Ascending aorta (tissue), 2 donors: ENCODE measurements around the gene DRG1. TPM values are rescaled to one million over a fixed set of nuclear protein-coding genes. Genes with fewer than 3 reads are reported as not detected.

Experiments used
- DNase-seq, 2 donors: peaks; one replicate each; pipeline ENCODE4 v3.0.0-alpha.2; 2019; ENCODE audit warnings: low spot score in 2 of 2
- H3K27ac ChIP-seq, 2 donors: fragments of 200-600 bp; sonication (generic); one replicate each; pipeline ENCODE4 v1.5.1; 2016 to 2017; ENCODE audit warnings: mild to moderate bottlenecking in 1 of 2
- H3K27me3 ChIP-seq: fragments of 200-600 bp; sonication (generic); one replicate; pipeline ENCODE4 v1.5.1; 2017
- H3K36me3 ChIP-seq, 2 donors: fragments of 200-600 bp; sonication (generic); one replicate each; pipeline ENCODE4 v1.5.1; 2016
- H3K4me1 ChIP-seq, 2 donors: fragments of 200-600 bp; sonication (generic); one replicate each; pipeline ENCODE4 v1.5.1; 2016 to 2017; ENCODE audit warnings: mild to moderate bottlenecking in 1 of 2
- H3K4me3 ChIP-seq, 2 donors: fragments of 200-600 bp; sonication (generic); one replicate each; pipeline ENCODE4 v1.5.1; 2016 to 2017; ENCODE audit warnings: mild to moderate bottlenecking in 1 of 2
- H3K9me3 ChIP-seq, 2 donors: fragments of 200-600 bp; sonication (generic); one replicate each; pipeline ENCODE4 v1.5.1; 2016
- intact Hi-C: fragments of 100-400 bp; cut with DNase I; formaldehyde crosslinking; loops from one replicate; pipeline ENCODE4 v1.15.1; 2023
- total RNA-seq: library from RNA; depleted of rRNA; stranded (reverse); fragments of >200 nt; gene quantifications from one replicate; pipeline ENCODE4 v1.1.0, GENCODE V29; 2016
- TF ChIP-seq, protein P1 (sequence below), 3 experiments: fragments of 200-600 bp in 2 of 3; fragments of 450-650 bp in 1 of 3; sonication (generic) in 2 of 3; IDR thresholded peaks; one replicate each; pipeline ENCODE4 v1.5.1; 2016 to 2019; ENCODE audit warnings: antibody characterized with exemption in 3 of 3, mild to moderate bottlenecking in 1 of 3, moderate library complexity in 1 of 3

Gene DRG1
- 6.9 TPM for total RNA-seq

DNA sequence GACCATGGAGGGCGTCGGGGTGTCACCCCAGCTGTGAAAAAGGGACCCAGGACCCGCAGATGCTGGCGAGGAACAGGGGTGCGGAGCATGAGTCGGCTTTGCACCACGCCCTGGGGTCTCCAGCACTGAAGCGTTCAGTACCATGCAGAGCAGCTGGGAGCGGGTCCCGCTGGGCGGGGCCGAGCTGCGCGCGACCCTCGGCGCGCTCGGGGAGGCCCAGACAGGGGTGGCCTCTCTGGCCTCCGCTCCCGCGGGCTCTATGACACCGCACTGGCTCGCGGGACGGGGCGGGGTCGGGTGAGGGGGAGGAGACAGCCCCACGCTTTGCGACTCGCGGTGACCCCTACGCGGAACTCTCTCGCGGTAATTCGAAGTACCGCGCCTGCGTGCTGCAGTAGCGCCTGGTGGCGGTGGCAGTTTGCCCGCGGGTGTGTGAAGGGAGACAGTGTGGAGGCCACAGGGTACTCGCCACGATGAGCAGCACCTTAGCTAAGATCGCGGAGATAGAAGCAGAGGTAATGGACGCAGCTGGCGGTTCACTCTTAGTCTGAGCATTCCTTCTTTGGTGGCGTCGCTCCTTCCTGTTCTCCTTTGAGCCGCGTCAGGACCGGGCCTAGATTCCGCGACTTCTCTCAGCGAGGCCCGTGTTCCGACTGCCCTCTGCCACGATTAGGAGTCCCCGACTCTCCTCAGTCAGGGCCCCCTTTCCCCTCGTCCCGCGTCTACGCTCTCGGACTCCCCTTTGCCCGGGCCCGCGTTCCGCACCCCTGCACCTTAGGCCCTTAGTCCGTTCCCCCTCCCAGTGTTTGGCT lies at the start of gene DRG1:
DRG1 (plus strand) TSS at position 394 of the 812 bp plus-strand sequence; CDS start at position 474, 80 bp downstream.
- intact Hi-C loops = loop anchor here (1.0 to 2.0 kb wide), 2 partner anchors 53 to 111 kb away; partner anchors contain the start of gene PATZ1

DNA sequence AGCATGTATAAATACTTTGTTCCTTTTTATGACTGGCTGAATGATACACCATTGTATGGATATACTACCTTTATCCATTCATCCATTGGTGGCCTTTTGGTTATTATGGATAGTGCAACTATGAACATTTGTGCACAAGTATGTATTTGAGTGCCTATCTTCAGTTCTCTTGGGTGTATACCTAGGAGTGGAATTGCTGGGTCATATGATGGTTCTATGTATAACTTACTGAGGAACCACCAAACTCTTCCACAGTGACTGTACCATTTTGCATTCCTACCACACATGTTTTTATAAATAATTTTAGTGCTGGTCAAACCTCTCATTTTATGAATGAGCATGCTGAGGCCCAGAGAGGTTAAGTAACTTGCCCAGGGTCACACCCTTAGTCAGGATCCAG lies 49.4 kb upstream of the DRG1 start:
- TF ChIP-seq, protein P1, sequence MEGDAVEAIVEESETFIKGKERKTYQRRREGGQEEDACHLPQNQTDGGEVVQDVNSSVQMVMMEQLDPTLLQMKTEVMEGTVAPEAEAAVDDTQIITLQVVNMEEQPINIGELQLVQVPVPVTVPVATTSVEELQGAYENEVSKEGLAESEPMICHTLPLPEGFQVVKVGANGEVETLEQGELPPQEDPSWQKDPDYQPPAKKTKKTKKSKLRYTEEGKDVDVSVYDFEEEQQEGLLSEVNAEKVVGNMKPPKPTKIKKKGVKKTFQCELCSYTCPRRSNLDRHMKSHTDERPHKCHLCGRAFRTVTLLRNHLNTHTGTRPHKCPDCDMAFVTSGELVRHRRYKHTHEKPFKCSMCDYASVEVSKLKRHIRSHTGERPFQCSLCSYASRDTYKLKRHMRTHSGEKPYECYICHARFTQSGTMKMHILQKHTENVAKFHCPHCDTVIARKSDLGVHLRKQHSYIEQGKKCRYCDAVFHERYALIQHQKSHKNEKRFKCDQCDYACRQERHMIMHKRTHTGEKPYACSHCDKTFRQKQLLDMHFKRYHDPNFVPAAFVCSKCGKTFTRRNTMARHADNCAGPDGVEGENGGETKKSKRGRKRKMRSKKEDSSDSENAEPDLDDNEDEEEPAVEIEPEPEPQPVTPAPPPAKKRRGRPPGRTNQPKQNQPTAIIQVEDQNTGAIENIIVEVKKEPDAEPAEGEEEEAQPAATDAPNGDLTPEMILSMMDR (IDR thresholded peaks at IDR 0.05) = no peak
- no peak overlapping the region for H3K27ac ChIP-seq
- H3K9me3 ChIP-seq = no peaks in the 10 kb centered on the region
- H3K4me3 ChIP-seq = no peak overlapping the region
- no peaks in the 10 kb centered on the region for H3K27me3 ChIP-seq
- intact Hi-C loops = loop anchor here (5.0 kb wide), 2 partner anchors 137 to 282 kb away; partner anchors contain the start of gene EIF4ENIF1
- H3K4me1 ChIP-seq = peaks cover 0 to 8% of the 10 kb centered on the region in 2 donors
- no peaks in the 10 kb centered on the region for H3K36me3 ChIP-seq
- no peak for DNase-seq

More for the DNA sequence above, at the start of gene DRG1:
- H3K9me3 ChIP-seq = no peaks in the 10 kb centered on the region
- peak within 1 kb of the TSS; percentile 54 to 75 for H3K27ac ChIP-seq
- H3K4me3 ChIP-seq = peak within 1 kb of the TSS; percentile 71 to 75
- no peaks in the 10 kb centered on the region for H3K27me3 ChIP-seq
- peak; percentile 90 to 98 for DNase-seq
- peaks cover 13 to 16% of the 10 kb centered on the region in 2 donors for H3K36me3 ChIP-seq
- H3K4me1 ChIP-seq = peaks cover 8 to 11% of the 10 kb centered on the region in 2 donors
- TF ChIP-seq, protein P1 (IDR thresholded peaks at IDR 0.05) = no peak

DNA sequence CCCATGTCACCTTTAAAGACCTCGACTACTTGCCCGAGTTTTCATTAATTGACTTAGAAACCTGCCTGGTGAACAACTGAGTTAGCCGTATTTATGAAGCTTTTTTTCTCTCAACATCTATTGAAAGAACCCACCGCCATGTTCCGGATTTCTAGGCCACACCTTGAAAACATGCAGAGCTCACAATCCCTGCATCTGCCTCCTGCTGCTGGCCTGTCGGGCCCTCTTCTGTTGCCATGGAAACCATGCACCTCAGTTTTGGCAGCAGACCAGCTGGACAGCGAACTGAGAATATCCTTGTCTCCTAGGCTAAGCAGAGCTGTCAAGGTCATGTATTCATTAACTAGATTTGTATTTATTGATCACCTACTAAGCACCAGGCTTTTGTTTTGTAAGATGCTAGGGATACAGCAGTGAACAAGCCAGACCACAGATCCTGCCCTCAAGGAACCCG lies 49.0 kb upstream of the DRG1 start:
- Histone ChIP-seq H3K27me3 (no peaks in the 10 kb centered on the region), H3K27ac (no peak overlapping the region), H3K9me3 (no peaks in the 10 kb centered on the region), H3K4me1 (peaks cover 0 to 5% of the 10 kb centered on the region in 2 donors), H3K36me3 (no peaks in the 10 kb centered on the region), H3K4me3 (no peak overlapping the region)
- intact Hi-C loops = no loop called here
- no peak for DNase-seq
- TF ChIP-seq, protein P1 (IDR thresholded peaks at IDR 0.05) = no peak

- Histone ChIP-seq H3K27me3 (no peaks in the 10 kb centered on the region), H3K36me3 (no peaks in the 10 kb centered on the region), H3K4me3 (no peak overlapping the region), H3K9me3 (no peaks in the 10 kb centered on the region), H3K27ac (no peak overlapping the region), H3K4me1 (no peaks in the 10 kb centered on the region)
- intact Hi-C loops = no loop called here
- TF ChIP-seq, protein P1 (IDR thresholded peaks at IDR 0.05) = no peak
- no peak for DNase-seq
These were observed 44.9 kb upstream of the DRG1 start for GRCh38 chr22:31354515-31354914.

- DNase-seq = no peak
- TF ChIP-seq, protein P1 (IDR thresholded peaks at IDR 0.05) = no peak
- no peak overlapping the region for H3K4me3 ChIP-seq
- no peaks in the 10 kb centered on the region for H3K4me1 ChIP-seq
- no peaks in the 10 kb centered on the region for H3K9me3 ChIP-seq
- no peaks in the 10 kb centered on the region for H3K27me3 ChIP-seq
- H3K27ac ChIP-seq = no peak overlapping the region
- H3K36me3 ChIP-seq = no peaks in the 10 kb centered on the region
- intact Hi-C loops = no loop called here
These were observed 39.4 kb upstream of the DRG1 start for GRCh38 chr22:31360029-31360428.
